GM18511 (cell line): ENCODE data around the gene ARSH.
"Not testable (repeated sequence)": the region's sequence is repeated elsewhere in the genome, so short reads cannot be mapped to it uniquely, and the experiment has no call there.

Source experiments
- ATAC-seq: cut with Tn5 transposase; IDR thresholded peaks from one replicate; pipeline ENCODE4 v1.9.1; 2021; ENCODE audit warnings: mild to moderate bottlenecking, moderate library complexity; ENCODE audit not compliant: unreplicated experiment

The ARSH gene

DNA sequence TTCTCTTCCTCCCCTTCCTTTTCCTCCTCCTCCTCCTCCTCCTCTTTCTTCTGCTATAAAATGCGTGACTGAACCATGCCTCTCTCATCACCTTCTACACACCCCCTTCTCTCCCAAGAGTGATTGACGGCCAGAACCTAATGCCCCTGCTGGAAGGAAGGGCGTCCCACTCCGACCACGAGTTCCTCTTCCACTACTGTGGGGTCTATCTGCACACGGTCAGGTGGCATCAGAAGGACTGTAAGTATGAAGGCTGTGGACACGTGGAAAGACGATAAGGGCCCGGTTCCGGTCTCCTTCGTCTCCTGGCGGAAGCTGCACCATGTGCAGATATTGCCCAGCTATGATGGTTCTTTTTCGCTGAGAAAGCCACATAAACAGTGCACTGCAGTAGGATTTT, 22.8 kb downstream of the ARSH start:
- ATAC-seq, result no peak

GRCh38 chrX:3037218-3037617, 30.9 kb downstream of the ARSH start:
- no peak for ATAC-seq

DNA sequence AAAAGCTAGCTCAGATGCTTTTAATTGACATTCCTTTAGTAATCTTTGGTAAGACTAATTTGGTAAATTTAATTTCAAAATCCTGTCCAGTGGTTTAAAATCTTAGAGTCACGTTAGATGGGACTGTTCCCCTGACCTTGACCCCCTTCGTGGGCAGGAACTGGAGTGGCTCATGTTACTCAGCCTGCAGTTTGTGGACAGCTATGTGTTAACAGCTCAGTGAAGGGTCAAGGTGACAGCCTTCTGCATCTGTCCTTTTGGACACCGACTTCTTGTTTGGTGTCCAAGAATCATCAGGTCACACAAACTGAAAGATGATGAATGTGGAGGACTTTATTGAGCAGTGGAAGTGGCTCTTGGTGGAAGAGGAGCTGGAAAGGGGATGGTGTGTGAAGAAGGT, 37.9 kb downstream of the ARSH start:
- ATAC-seq, result no peak

- no peak for ATAC-seq
Measured at GRCh38 chrX:3044671-3045070, 38.3 kb downstream of the ARSH start.

GRCh38 chrX:3046253-3047240, 40.2 kb downstream of the ARSH start:
- ATAC-seq, result peak; percentile 73

DNA sequence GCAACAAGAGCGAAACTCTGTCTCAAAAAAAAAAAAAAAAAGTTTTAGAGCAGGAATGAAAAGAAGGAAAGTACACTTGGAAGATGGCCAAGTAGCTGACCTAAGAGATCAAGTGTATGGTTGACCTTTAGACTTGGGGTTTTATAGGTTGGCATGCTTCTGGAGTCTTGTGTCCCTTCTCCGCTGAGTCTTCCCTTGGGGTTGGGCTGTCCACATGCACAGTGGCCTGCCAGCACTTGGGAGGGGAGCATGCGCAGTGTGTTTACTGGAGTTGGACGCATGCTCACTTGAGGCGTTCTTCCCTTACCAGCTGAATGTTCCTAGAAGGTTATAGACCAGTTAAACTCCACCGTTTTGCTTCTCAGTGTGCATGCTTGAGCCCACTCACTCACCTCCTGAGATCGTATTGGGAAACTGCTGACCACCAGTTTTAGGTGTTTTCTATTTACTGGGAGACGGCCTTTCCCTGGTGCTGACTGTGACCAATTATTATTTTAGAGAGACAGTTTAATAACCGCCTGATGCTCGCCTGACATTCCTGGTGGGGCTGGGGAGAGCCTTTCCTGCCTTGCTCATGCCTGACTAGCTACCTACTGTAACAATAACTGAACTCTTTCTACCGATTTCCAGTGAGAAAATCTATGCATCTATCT, 44.3 kb downstream of the ARSH start:
- not testable (repeated sequence) for ATAC-seq

DNA sequence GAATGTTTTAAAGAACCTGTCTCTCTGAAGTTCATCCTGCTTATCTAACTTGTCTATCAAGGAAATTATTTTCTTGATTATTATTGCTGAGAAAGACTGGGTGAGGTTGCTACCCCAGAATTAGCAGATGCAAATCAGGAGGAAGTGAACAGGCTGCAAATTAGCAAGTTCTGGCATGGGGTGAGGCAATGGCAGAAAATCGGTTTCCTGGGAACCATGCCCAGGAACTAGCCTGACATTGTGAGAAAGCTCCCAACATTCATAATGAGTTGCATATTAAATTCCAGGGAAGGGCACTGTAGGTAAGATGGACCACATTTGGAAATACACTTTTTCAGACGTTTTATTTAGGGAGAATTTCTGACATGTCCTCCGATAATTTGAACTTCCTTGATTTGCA, 46.5 kb downstream of the ARSH start:
- ATAC-seq, result no peak

DNA sequence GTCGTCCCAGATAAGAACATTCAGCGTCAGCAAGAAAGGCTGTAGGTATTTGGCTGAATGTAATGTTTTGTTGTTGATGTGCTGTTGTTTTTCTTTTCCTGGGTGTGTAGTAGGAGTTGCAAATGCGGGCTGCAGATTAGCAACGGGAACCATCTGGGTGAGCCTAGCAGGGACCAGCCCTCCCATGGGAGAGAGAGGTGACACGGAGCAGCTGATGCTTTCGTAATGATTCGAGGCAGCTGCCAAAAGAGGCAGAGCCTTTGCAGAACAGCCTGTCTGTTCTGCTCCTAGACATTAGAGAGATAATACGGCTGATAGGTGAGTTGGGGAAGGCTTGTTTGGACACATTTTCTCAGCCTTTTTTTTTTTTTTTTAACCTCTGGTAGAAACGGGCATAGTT, 60.2 kb downstream of the ARSH start:
- ATAC-seq, result no peak

DNA sequence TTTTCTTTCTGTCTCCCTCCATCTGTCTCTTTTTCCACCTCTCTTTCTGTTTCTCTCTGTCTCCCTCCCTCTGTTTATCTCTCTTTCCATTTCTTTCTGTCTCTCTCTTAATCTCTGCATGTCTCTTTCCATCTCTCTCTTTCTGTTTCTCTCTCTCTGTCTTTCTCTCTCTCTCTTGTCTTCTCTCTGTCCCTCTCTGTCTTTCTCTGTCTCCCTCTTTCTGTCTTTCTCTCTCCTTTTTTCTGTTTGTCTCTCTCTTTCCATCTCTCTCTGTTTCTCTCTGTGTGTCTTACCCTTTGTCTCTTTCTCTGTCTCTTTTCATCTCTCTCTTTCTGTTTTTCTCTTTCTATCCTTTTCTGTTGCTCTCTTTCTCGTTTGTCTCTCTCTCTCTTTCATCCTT, 69.6 kb downstream of the ARSH start:
- ATAC-seq, result no peak

- no peak for ATAC-seq
Measured at GRCh38 chrX:3076416-3076991, 70.2 kb downstream of the ARSH start.
